ENCODE results near the gene SYT15. TPM values are rescaled to one million over a fixed set of nuclear protein-coding genes. Genes with fewer than 3 reads are reported as not detected.
"Not testable (repeated sequence)": the region's sequence is repeated elsewhere in the genome, so short reads cannot be mapped to it uniquely, and the experiment has no call there.

The SYT15 gene
- total RNA-seq, 3 donors from 2014 or later (not counting 1 experiment from before 2014, with no cell fraction given) = 1.00 to 2.0 (median 1.1) TPM

DNA sequence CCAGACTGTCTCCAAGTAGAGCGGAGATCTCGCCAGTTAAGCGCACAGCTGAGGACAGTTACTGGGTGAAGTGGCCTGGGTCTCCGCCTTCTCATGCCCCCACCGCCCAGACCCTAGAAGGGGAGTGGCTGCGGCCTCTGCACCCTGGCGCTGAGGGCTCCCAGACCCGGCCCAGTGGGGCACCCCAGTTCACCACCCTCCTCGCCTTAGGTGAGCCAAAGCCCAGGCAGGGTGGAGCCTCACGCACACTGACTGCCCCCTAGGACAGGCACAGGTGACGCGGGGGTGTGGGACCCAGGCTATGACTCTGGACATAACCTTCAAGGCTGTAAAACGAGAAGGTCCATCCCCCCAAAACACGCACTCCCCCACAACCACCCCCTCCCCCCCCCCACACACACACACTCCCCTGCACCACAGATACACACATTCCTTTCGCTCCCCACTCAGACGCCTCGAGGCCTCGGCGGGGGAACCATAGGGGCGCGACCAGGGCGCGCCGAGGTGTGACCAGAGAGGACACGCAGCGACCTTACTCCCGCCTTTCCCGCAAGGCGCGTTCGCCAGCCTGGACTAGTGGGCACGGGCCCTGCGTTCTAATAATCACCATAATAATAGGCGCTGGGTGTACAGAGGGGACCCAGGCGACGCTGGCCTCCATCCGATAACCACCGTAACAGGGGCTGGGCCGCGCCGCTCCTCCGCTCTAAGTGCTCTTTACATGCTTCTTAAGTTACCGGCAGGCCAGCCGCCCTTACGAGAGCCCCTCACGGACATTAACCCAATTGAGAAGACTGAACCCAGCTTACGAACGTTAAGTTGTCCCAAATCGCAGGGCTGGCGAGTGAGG lies 1.1 kb upstream of the SYT15 start:
- intact Hi-C loops (cut with micrococcal nuclease); H3K4me3 Mint-ChIP-seq; H3K27me3 ChIP-seq (ENCODE audit: control insufficient read depth, insufficient read depth, low read length); H3K4me3 ChIP-seq (ENCODE audit: low read length); DNase-seq; H3K9me3 Mint-ChIP-seq; ATAC-seq; H3K36me3 Mint-ChIP-seq; H3K27ac Mint-ChIP-seq; H3K9me3 ChIP-seq (ENCODE audit: control insufficient read depth, insufficient read depth, low read length); H3K27ac ChIP-seq (ENCODE audit: low read length); H3K36me3 ChIP-seq (ENCODE audit: control insufficient read depth, insufficient read depth, low read length); H3K4me1 Mint-ChIP-seq; H3K4me1 ChIP-seq (ENCODE audit: control insufficient read depth, insufficient read depth, low read length); H3K27me3 Mint-ChIP-seq (ENCODE audit: low read depth in 2 of 2): not testable (repeated sequence)
- WGBS (ENCODE audit: insufficient coverage) = 90% methylated on average over 4 of the region's 50 CpGs

DNA sequence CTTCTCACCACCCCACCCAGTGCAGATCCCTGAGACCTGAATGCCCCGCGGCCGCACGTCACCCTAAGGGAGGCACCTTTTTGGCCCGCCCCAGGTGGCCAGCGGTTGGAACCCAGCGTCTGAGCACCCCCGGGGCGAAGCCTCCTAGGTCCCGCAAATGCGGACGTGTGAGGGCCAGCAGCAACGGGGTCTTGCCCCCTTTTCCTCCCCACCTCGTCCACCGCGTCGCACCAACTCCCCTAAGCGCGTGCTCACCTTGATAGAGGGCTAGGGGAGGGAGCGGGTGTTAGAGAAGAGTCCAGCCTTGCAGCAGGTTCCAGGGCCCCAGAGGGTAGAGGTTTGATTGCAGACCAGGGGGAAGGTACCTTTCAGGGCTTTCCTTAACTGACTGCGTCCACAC lies 450 bp downstream of the SYT15 start:
- H3K36me3 ChIP-seq (ENCODE audit: control insufficient read depth, insufficient read depth, low read length); DNase-seq; H3K9me3 ChIP-seq (ENCODE audit: control insufficient read depth, insufficient read depth, low read length); ATAC-seq; H3K36me3 Mint-ChIP-seq; H3K27me3 ChIP-seq (ENCODE audit: control insufficient read depth, insufficient read depth, low read length); intact Hi-C loops (cut with micrococcal nuclease); H3K9me3 Mint-ChIP-seq; H3K27ac ChIP-seq (ENCODE audit: low read length); H3K4me3 Mint-ChIP-seq; H3K27me3 Mint-ChIP-seq (ENCODE audit: low read depth in 2 of 2); H3K4me1 Mint-ChIP-seq; H3K4me1 ChIP-seq (ENCODE audit: control insufficient read depth, insufficient read depth, low read length); H3K27ac Mint-ChIP-seq; H3K4me3 ChIP-seq (ENCODE audit: low read length): not testable (repeated sequence)
- WGBS (ENCODE audit: insufficient coverage) = no CpG with 5 or more reads among the region's 21 CpGs

DNA sequence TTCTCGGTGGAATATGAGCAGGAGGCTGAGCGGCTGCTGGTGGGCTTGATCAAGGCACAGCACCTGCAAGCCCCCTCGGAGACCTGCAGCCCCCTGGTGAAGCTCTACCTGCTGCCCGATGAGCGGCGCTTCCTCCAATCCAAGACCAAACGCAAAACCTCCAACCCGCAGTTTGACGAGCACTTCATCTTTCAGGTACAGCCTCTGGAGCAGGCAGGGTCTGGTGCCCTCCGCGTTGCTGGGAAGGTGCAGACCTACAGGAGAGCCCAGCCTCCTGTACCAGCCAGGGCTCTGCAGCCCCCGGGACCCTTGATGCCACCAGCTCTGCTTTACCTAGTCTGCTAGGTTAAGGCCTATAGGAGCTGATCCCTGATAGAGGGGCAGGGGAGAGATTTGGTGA lies 3.1 kb downstream of the SYT15 start:
- DNase-seq; H3K27ac ChIP-seq (ENCODE audit: low read length); H3K27me3 Mint-ChIP-seq (ENCODE audit: low read depth in 2 of 2); H3K9me3 ChIP-seq (ENCODE audit: control insufficient read depth, insufficient read depth, low read length); H3K27me3 ChIP-seq (ENCODE audit: control insufficient read depth, insufficient read depth, low read length); H3K36me3 Mint-ChIP-seq; H3K27ac Mint-ChIP-seq; H3K4me3 ChIP-seq (ENCODE audit: low read length); H3K9me3 Mint-ChIP-seq; H3K36me3 ChIP-seq (ENCODE audit: control insufficient read depth, insufficient read depth, low read length); H3K4me1 ChIP-seq (ENCODE audit: control insufficient read depth, insufficient read depth, low read length); H3K4me1 Mint-ChIP-seq; intact Hi-C loops (cut with micrococcal nuclease); H3K4me3 Mint-ChIP-seq; ATAC-seq: not testable (repeated sequence)
- WGBS (ENCODE audit: insufficient coverage) = 94% methylated on average over 5 of the region's 12 CpGs

DNA sequence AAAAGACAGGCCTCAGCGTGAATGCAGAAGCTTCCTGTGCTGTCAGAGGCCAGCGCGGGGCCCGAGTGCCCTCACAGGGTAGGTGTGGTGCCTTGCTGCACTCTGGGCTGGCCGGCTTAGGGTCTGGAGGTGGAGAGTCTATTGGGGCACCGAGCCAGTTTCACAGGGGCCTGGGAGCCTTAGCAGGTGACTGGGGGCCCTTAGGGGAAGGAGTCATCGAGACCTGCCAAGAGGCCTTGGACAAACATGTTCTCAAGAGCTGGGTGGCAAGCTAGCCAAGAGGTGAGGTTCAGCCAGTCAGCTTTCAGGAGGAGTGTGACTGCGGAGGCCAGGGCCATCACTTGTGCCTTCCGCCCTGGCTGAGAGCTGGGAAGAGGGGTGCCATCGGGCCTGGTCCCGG lies 3.6 kb downstream of the SYT15 start:
- H3K27me3 ChIP-seq (ENCODE audit: control insufficient read depth, insufficient read depth, low read length); H3K9me3 Mint-ChIP-seq; ATAC-seq; H3K27ac ChIP-seq (ENCODE audit: low read length); H3K4me1 ChIP-seq (ENCODE audit: control insufficient read depth, insufficient read depth, low read length); intact Hi-C loops (cut with micrococcal nuclease); H3K4me3 Mint-ChIP-seq; H3K4me1 Mint-ChIP-seq; H3K36me3 Mint-ChIP-seq; DNase-seq; H3K27ac Mint-ChIP-seq; H3K4me3 ChIP-seq (ENCODE audit: low read length); H3K36me3 ChIP-seq (ENCODE audit: control insufficient read depth, insufficient read depth, low read length); H3K9me3 ChIP-seq (ENCODE audit: control insufficient read depth, insufficient read depth, low read length); H3K27me3 Mint-ChIP-seq (ENCODE audit: low read depth in 2 of 2): not testable (repeated sequence)
- no CpG with 5 or more reads among the region's 11 CpGs for WGBS (ENCODE audit: insufficient coverage)

DNA sequence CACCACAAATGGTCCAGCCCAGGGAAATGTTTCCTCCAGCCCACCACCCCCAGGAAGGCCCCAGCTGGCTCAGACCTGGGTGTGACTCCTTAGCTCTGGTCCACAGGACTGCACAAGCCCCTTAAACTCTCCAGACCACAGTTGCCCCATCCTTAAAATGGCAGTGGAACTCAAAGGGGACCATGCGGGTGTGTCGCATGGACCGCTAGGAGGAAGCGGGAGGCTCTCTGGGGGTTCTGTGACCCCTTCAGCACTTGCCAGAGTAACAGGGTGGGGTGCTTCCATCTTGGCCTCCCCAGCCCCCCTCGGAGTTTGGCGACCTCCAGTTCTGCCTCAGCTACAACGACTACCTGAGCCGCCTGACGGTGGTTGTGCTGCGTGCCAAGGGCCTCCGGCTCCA lies 5.3 kb downstream of the SYT15 start:
- H3K27ac ChIP-seq (ENCODE audit: low read length); H3K4me3 Mint-ChIP-seq; H3K4me1 ChIP-seq (ENCODE audit: control insufficient read depth, insufficient read depth, low read length); H3K4me3 ChIP-seq (ENCODE audit: low read length); intact Hi-C loops (cut with micrococcal nuclease); DNase-seq; H3K27me3 ChIP-seq (ENCODE audit: control insufficient read depth, insufficient read depth, low read length); H3K4me1 Mint-ChIP-seq; H3K27me3 Mint-ChIP-seq (ENCODE audit: low read depth in 2 of 2); H3K9me3 Mint-ChIP-seq; H3K9me3 ChIP-seq (ENCODE audit: control insufficient read depth, insufficient read depth, low read length); ATAC-seq; H3K36me3 ChIP-seq (ENCODE audit: control insufficient read depth, insufficient read depth, low read length); H3K27ac Mint-ChIP-seq; H3K36me3 Mint-ChIP-seq: not testable (repeated sequence)
- 96% methylated on average over 4 of the region's 11 CpGs for WGBS (ENCODE audit: insufficient coverage)

DNA sequence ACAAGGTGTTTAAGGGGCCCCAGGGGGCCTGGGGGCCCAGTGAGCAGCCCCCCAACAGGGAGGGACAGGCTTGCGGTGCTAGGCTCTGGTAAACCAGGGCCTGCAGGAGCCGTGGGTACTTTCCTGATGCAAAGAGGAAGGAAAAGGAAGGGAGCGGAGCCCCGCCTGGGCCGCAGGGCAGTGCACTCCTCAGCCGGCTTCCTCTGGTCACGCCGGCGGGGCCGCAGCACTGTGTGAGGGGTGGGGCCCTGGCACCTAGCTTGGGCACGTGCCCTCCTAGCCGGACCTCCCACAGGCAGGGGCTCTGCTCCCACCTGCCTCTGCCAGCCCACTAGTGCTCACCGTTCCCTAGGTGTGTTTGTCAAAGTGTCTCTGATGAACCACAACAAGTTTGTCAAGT lies 6.3 kb downstream of the SYT15 start:
- peak in 2 of 3 donors; percentile 40 to 43 for ATAC-seq
- H3K9me3 ChIP-seq (ENCODE audit: control insufficient read depth, insufficient read depth, low read length); H3K27me3 ChIP-seq (ENCODE audit: control insufficient read depth, insufficient read depth, low read length); H3K4me3 Mint-ChIP-seq; H3K36me3 ChIP-seq (ENCODE audit: control insufficient read depth, insufficient read depth, low read length); intact Hi-C loops (cut with micrococcal nuclease); H3K36me3 Mint-ChIP-seq; H3K4me1 Mint-ChIP-seq; H3K4me3 ChIP-seq (ENCODE audit: low read length); DNase-seq; H3K27me3 Mint-ChIP-seq (ENCODE audit: low read depth in 2 of 2); H3K4me1 ChIP-seq (ENCODE audit: control insufficient read depth, insufficient read depth, low read length); H3K27ac ChIP-seq (ENCODE audit: low read length); H3K9me3 Mint-ChIP-seq; H3K27ac Mint-ChIP-seq: not testable (repeated sequence)
- WGBS (ENCODE audit: insufficient coverage) = no CpG with 5 or more reads among the region's 13 CpGs

DNA sequence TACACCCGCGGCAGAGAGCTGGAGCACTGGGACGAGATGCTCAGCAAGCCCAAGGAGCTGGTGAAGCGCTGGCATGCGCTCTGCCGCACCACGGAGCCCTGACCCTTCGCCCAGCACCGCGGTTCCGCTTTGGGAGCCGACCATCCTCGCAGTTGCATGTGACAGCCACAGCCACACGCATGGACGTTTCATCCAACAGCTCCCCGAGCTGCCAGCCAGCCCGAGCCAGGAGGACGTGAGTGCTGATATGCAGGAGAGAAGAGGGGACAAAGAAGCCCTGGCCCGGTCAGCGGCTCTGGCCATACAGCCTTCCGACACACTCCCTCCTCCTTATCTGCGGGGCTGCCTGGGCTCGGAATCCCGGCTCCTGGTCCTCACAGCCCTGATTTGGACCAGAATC lies 8.6 kb downstream of the SYT15 start:
- H3K4me1 ChIP-seq (ENCODE audit: control insufficient read depth, insufficient read depth, low read length); H3K27me3 Mint-ChIP-seq (ENCODE audit: low read depth in 2 of 2); H3K36me3 Mint-ChIP-seq; H3K9me3 ChIP-seq (ENCODE audit: control insufficient read depth, insufficient read depth, low read length); H3K9me3 Mint-ChIP-seq; H3K36me3 ChIP-seq (ENCODE audit: control insufficient read depth, insufficient read depth, low read length); H3K27ac Mint-ChIP-seq; H3K27me3 ChIP-seq (ENCODE audit: control insufficient read depth, insufficient read depth, low read length); H3K27ac ChIP-seq (ENCODE audit: low read length); H3K4me3 Mint-ChIP-seq; ATAC-seq; intact Hi-C loops (cut with micrococcal nuclease); H3K4me1 Mint-ChIP-seq; H3K4me3 ChIP-seq (ENCODE audit: low read length); DNase-seq: not testable (repeated sequence)
- WGBS (ENCODE audit: insufficient coverage) = no CpG with 5 or more reads among the region's 24 CpGs

DNA sequence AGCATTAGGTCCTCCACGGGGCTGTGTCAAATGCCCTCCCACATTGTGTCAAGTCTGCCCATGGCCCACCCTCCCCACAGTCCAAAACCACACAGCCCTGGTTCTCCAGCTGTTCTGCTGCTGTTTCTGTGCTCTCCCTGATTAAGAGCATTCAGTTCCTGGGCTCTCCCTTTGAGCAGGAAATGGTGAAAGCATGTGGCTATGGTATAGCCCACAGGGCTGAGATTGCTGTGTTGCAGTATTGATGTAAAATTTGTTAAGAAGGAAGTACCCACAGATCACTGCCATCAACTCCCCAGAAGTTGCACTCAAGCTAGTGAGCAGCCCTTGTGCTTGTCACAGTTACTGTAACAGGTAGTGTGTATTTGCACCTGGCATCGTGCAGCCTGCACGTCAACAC lies 9.3 kb downstream of the SYT15 start:
- DNase-seq; H3K36me3 Mint-ChIP-seq; H3K27me3 Mint-ChIP-seq (ENCODE audit: low read depth in 2 of 2); H3K4me1 ChIP-seq (ENCODE audit: control insufficient read depth, insufficient read depth, low read length); H3K27ac ChIP-seq (ENCODE audit: low read length); H3K27ac Mint-ChIP-seq; intact Hi-C loops (cut with micrococcal nuclease); H3K4me3 ChIP-seq (ENCODE audit: low read length); H3K9me3 ChIP-seq (ENCODE audit: control insufficient read depth, insufficient read depth, low read length); H3K4me3 Mint-ChIP-seq; H3K4me1 Mint-ChIP-seq; H3K27me3 ChIP-seq (ENCODE audit: control insufficient read depth, insufficient read depth, low read length); H3K9me3 Mint-ChIP-seq; H3K36me3 ChIP-seq (ENCODE audit: control insufficient read depth, insufficient read depth, low read length): not testable (repeated sequence)
- peak; percentile 49 to 73 (median 61) for ATAC-seq
- no CpG with 5 or more reads among the region's 3 CpGs for WGBS (ENCODE audit: insufficient coverage)

All from natural killer cell (primary cell).